Measurements from ENCODE around the gene CHAF1A. TPM values are rescaled to one million over a fixed set of nuclear protein-coding genes. Genes with fewer than 3 reads are reported as not detected.

CHAF1A gene
- total and polyA plus RNA-seq, 2 of the 4 experiments (the other 2 are of a cell fraction), result 12.4 to 22.9 TPM

GRCh38 chr19:4376991-4377781 lies 25.3 kb upstream of the CHAF1A start:
- peaks cover 79% of the 10 kb centered on the region for H4K20me1 ChIP-seq (ENCODE audit: insufficient read depth, low read length)
- H3K4ac ChIP-seq (ENCODE audit: low read depth, low read length), result peak overlapping the region; percentile 24
- H3K14ac ChIP-seq (replicated peaks; ENCODE audit: low read depth, low read length), result no peak overlapping the region
- no peak overlapping the region for H2BK20ac ChIP-seq (ENCODE audit: low read depth, low read length)
- 0 out of 4 replicates have a peak overlapping the region, but pooled peaks of 1 of the 2 experiments have one; percentile 13 for H4K8ac ChIP-seq (ENCODE audit: low read depth in 2 of 2, low read length in 2 of 2)
- no peak overlapping the region for H3K18ac ChIP-seq (ENCODE audit: low read depth, low read length)
- in situ Hi-C loops (cut with MboI; ENCODE audit: low sequenced_read_pairs), result no loop called here
- no peak overlapping the region for H3K23ac ChIP-seq (ENCODE audit: low read depth, low read length)
- H2AFZ ChIP-seq (replicated peaks; ENCODE audit: low read length, poor library complexity), result no peak overlapping the region
- H3K4me2 ChIP-seq (ENCODE audit: low read depth, low read length), result no peak overlapping the region
- H3K27ac ChIP-seq (ENCODE audit: insufficient read depth, low read length), result no peak overlapping the region
- no peaks in the 10 kb centered on the region for H3K27me3 ChIP-seq (ENCODE audit: control insufficient read depth, insufficient read depth, low read length)
- H3K4me3 ChIP-seq (ENCODE audit: insufficient read depth, low read depth, low read length), result no peak overlapping the region
- ChIA-PET POLR2A (ENCODE audit: unreplicated experiment) (no interaction called here), CTCF (no interaction called here)
- dilution Hi-C loops (cut with HindIII; ENCODE audit: low sequenced_read_pairs, unreplicated experiment), result no loop called here
- H2AK9ac ChIP-seq (replicated peaks; ENCODE audit: low read depth, low read length, poor library complexity), result peak overlapping the region; percentile 88
- peaks cover 14 to 90% of the 10 kb centered on the region in 2 experiments; a peak in 3 of 4 replicates for H3K79me1 ChIP-seq (ENCODE audit: low read depth in 1 of 2, low read length in 2 of 2)
- BruUV-seq (replicated peaks), result no TSS peak
- no peak overlapping the region; the same call in 1 of the 2 replicates for H2AK5ac ChIP-seq (ENCODE audit: low read depth, low read length)
- peak; percentile 50 for DNase-seq
- H3K9me1 ChIP-seq (ENCODE audit: insufficient read depth, low read length), result peaks cover 45% of the 10 kb centered on the region
- WGBS, 2 experiments (ENCODE audit: extremely low coverage in 2 of 2, insufficient read length in 1 of 2), result 83% methylated on average over 10 of the region's 23 CpGs; no CpG with 5 or more reads in 1 of the 2 experiments
- TF ChIP-seq MAFK (IDR thresholded peaks at IDR 0.05; ENCODE audit: low read depth, low read length) (no peak), BHLHE40 (IDR thresholded peaks at IDR 0.05; ENCODE audit: low read depth, low read length) (peak; percentile 61; the same call in 1 of the 2 replicates), MAZ (IDR thresholded peaks at IDR 0.05; ENCODE audit: borderline replicate concordance, low read depth, low read length) (no peak)
- H3K9ac ChIP-seq (ENCODE audit: low read depth, low read length), result no peak overlapping the region
- no peaks in the 10 kb centered on the region for H3K9me3 ChIP-seq (ENCODE audit: control insufficient read depth, insufficient read depth, low read length)
- H2BK120ac ChIP-seq (ENCODE audit: low read depth, low read length), result no peak overlapping the region
- H3K36me3 ChIP-seq (ENCODE audit: control insufficient read depth, insufficient read depth, low read length), result 0 out of 2 replicates have a peak, but pooled peaks cover 2% of the 10 kb centered on the region
- H2BK5ac ChIP-seq (ENCODE audit: low read depth, low read length, poor library complexity, severe bottlenecking), result peak overlapping the region; percentile 52
- intact Hi-C loops (cut with micrococcal nuclease), result no loop called here
- H4K91ac ChIP-seq (ENCODE audit: insufficient read depth, low read depth, low read length), result no peak overlapping the region
- no peak overlapping the region for H4K5ac ChIP-seq (ENCODE audit: low read depth, low read length)
- no peak for ATAC-seq (ENCODE audit: low read depth)
- H3K56ac ChIP-seq (ENCODE audit: extremely low read depth, insufficient read depth, low read length), result no peak overlapping the region
- peaks cover 57% of the 10 kb centered on the region for H3K4me1 ChIP-seq (ENCODE audit: control insufficient read depth, insufficient read depth, low read length)
- no peak overlapping the region for H2BK15ac ChIP-seq (ENCODE audit: low read depth, low read length)
